K562 (cell line): ENCODE results near the gene RSPH1. TPM values are rescaled to one million over a fixed set of nuclear protein-coding genes. Genes with fewer than 3 reads are reported as not detected.

Source experiments
- ASH1L ChIP-seq: fragments of 450-650 bp; IDR thresholded peaks from 2 replicates; pipeline ENCODE4 v1.6.1; 2018; ENCODE audit warnings: borderline replicate concordance, mild to moderate bottlenecking, low read depth; ENCODE audit not compliant: partially characterized antibody
- E2F3 ChIP-seq: fragments of 250-450 bp; sonication (Bioruptor Pico); IDR thresholded peaks from 2 replicates; pipeline ENCODE4 v1.4.0; 2020; ENCODE audit warnings: mild to moderate bottlenecking
- ETV1 ChIP-seq: fragments of 450-650 bp; conservative IDR thresholded peaks from 2 replicates; pipeline ENCODE4 v1.6.1; 2016; ENCODE audit warnings: missing genetic modification characterization, control low read depth, low read depth, missing compliant biosample characterization
- FOXO4 ChIP-seq: fragments of 450-650 bp; formaldehyde crosslinking; IDR thresholded peaks from 2 replicates; pipeline ENCODE4 v1.4.0; 2020; ENCODE audit warnings: mild to moderate bottlenecking, moderate library complexity
- GATA2 ChIP-seq: sonication (generic); formaldehyde crosslinking; IDR thresholded peaks from 2 replicates; pipeline ENCODE4 v1.4.0; 2020; ENCODE audit warnings: mild to moderate bottlenecking, missing genetic modification reagents
- HMGN3 ChIP-seq: IDR thresholded peaks from 2 replicates; pipeline ENCODE4 v1.6.1; 2011; ENCODE audit warnings: borderline replicate concordance, low read depth, mild to moderate bottlenecking, mixed read lengths, low read length; ENCODE audit not compliant: insufficient read length; ENCODE audit errors: extremely low read depth
- HNRNPL ChIP-seq: fragments of 200-400 bp; formaldehyde crosslinking; IDR thresholded peaks from 2 replicates; pipeline ENCODE4 v1.6.1; 2017; ENCODE audit warnings: low read depth, mild to moderate bottlenecking, low read length
- KLF10 ChIP-seq: fragments of 250-450 bp; sonication (Bioruptor Pico); IDR thresholded peaks from 2 replicates; pipeline ENCODE4 v1.6.1; 2021; ENCODE audit warnings: matching md5 sums
- KLF13 ChIP-seq: fragments of 450-650 bp; IDR thresholded peaks from 2 replicates; pipeline ENCODE4 v1.6.1; 2016; ENCODE audit warnings: missing genetic modification characterization, low read depth, mild to moderate bottlenecking, missing compliant biosample characterization, moderate library complexity, borderline replicate concordance
- MYNN ChIP-seq, 2 experiments: sonication (generic); formaldehyde crosslinking in 1 of 2; IDR thresholded peaks; 2 replicates each; pipeline versions ENCODE4 v1.5.0 to v1.6.1; 2016 to 2020; ENCODE audit warnings: antibody characterized with exemption in 1 of 2, missing genetic modification reagents in 1 of 2
- NONO ChIP-seq, 2 experiments: fragments of 200-400 bp in 1 of 2; fragments of 450-650 bp in 1 of 2; formaldehyde crosslinking in 1 of 2; IDR thresholded peaks; 2 replicates each; pipeline ENCODE4 v1.6.1; 2017; ENCODE audit warnings: low read depth in 2 of 2, mild to moderate bottlenecking in 2 of 2, moderate library complexity in 2 of 2, low read length in 1 of 2
- NR4A1 ChIP-seq, 2 experiments: fragments of 250-450 bp in 1 of 2; fragments of 450-650 bp in 1 of 2; sonication (Bioruptor Pico) in 1 of 2; IDR thresholded peaks; 2 replicates each; pipeline versions ENCODE4 v1.4.0 to v1.6.1; 2016 to 2020; ENCODE audit warnings: mild to moderate bottlenecking in 2 of 2, missing compliant biosample characterization in 1 of 2, missing genetic modification characterization in 1 of 2, moderate library complexity in 1 of 2
- PYGO2 ChIP-seq: fragments of 450-650 bp; IDR thresholded peaks from 2 replicates; pipeline ENCODE4 v1.6.1; 2016; ENCODE audit warnings: mild to moderate bottlenecking, missing genetic modification characterization, moderate library complexity, missing compliant biosample characterization
- RBM15 ChIP-seq: fragments of 200-400 bp; formaldehyde crosslinking; IDR thresholded peaks from 2 replicates; pipeline ENCODE4 v1.6.1; 2018; ENCODE audit warnings: mild to moderate bottlenecking, low read length, moderate library complexity; ENCODE audit not compliant: insufficient read depth
- RBM17 ChIP-seq: fragments of 200-400 bp; formaldehyde crosslinking; IDR thresholded peaks from 2 replicates; pipeline ENCODE4 v1.6.1; 2017; ENCODE audit warnings: low read depth, mild to moderate bottlenecking, low read length, borderline replicate concordance
- SAFB ChIP-seq: fragments of 200-400 bp; formaldehyde crosslinking; IDR thresholded peaks from 2 replicates; pipeline ENCODE4 v1.6.1; 2017; ENCODE audit warnings: low read depth, low read length, borderline replicate concordance
- SRSF9 ChIP-seq: fragments of 200-400 bp; formaldehyde crosslinking; IDR thresholded peaks from 2 replicates; pipeline ENCODE4 v1.6.1; 2017; ENCODE audit warnings: low read depth, low read length, borderline replicate concordance
- STAT5A ChIP-seq: IDR thresholded peaks from 2 replicates; pipeline ENCODE4 v1.6.1; 2012; ENCODE audit warnings: low read length, inconsistent platforms, borderline replicate concordance
- TCF3 ChIP-seq: sonication (generic); formaldehyde crosslinking; IDR thresholded peaks from 2 replicates; pipeline ENCODE4 v1.4.0; 2020; ENCODE audit warnings: mild to moderate bottlenecking, missing genetic modification reagents
- TRIM24 ChIP-seq, 2 experiments: fragments of 450-650 bp; IDR thresholded peaks; 2 replicates each; pipeline ENCODE4 v1.6.1; 2016
- WHSC1 ChIP-seq: IDR thresholded peaks from one replicate; pipeline ENCODE4 v1.6.1; 2012; ENCODE audit warnings: low read length, control low read depth, inconsistent platforms
- XRCC4 ChIP-seq: IDR thresholded peaks from one replicate; pipeline ENCODE4 v1.6.1; 2011; ENCODE audit not compliant: insufficient read depth, insufficient read length; ENCODE audit errors: extremely low read depth
- ZNF121 ChIP-seq: sonication (generic); formaldehyde crosslinking; conservative IDR thresholded peaks from 2 replicates; pipeline ENCODE4 v1.8.0; 2022; ENCODE audit warnings: missing genetic modification reagents
- ZNF584 ChIP-seq: fragments of 200-800 bp; sonication (Bioruptor generic); IDR thresholded peaks from 2 replicates; pipeline ENCODE4 v1.6.1; 2016; ENCODE audit warnings: low read depth, mild to moderate bottlenecking, missing genetic modification characterization, missing compliant biosample characterization
- ZSCAN29 ChIP-seq: fragments of 450-650 bp; IDR thresholded peaks from 2 replicates; pipeline ENCODE4 v1.6.1; 2017
- polyA plus RNA-seq, 8 experiments: library from polyadenylated mRNA; depleted of rRNA in 4 of 8; stranded (reverse) in 5 of 8; unstranded in 3 of 8; fragments of >200 nt; fragmentation: Nextera tagmentation in 2 of 8; fragmentation: Illumina TruSeq in 1 of 8; extraction: Ambion mirVana in 2 of 8; extraction: Trizol in 1 of 8; gene quantifications; 2 replicates each; pipeline versions ENCODE4 v1.2.1 to v1.2.3, GENCODE V29; 2011 to 2014; ENCODE audit warnings: inconsistent platforms in 1 of 8, missing spikeins in 1 of 8
- total RNA-seq, 7 experiments: library from RNA; depleted of rRNA in 6 of 7; stranded (reverse); fragments of >200 nt in 6 of 7; fragmentation: Illumina TruSeq in 2 of 7; extraction: Trizol in 2 of 7; gene quantifications; 2 replicates each; pipeline versions ENCODE4 v1.2.1 to v1.2.3, GENCODE V29; 2011 to 2021; ENCODE audit warnings: low replicate concordance in 1 of 7
- TF ChIP-seq, protein P1 (sequence below): sonication (generic); formaldehyde crosslinking; IDR thresholded peaks from 2 replicates; pipeline ENCODE4 v1.8.0; 2023; ENCODE audit warnings: mild to moderate bottlenecking, missing genetic modification reagents
- TF ChIP-seq, protein P2 (sequence below): conservative IDR thresholded peaks from 2 replicates; pipeline ENCODE4 v1.6.1; 2011; ENCODE audit warnings: low read depth, mild to moderate bottlenecking, low read length; ENCODE audit not compliant: control insufficient read depth

Gene RSPH1
- total and polyA plus RNA-seq, 9 of the 15 experiments (the other 6 are each of a cell fraction or from before 2014, with no cell fraction given) = 0.17 TPM; not detected in 8

DNA sequence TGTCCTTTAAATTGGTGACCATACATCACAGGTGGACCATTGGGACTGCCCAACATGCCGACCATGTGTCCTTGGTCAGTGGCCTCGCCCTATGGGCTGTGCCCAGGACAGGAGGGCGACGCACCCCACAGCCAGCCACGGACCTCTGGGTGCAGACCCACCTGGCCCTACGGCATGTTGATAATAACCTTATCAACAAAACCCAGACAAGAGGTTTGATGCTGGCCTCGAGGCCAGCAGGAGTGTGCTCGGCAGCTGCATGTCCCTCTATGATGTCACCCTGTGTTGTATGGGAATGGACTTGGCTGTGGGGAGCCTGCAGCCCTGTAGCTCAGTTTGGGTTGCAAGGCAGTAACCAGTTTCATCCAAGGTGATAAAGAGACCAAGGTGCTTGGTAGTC is 49.7 kb upstream of the RSPH1 start (continued):
- TF ChIP-seq, protein P1, sequence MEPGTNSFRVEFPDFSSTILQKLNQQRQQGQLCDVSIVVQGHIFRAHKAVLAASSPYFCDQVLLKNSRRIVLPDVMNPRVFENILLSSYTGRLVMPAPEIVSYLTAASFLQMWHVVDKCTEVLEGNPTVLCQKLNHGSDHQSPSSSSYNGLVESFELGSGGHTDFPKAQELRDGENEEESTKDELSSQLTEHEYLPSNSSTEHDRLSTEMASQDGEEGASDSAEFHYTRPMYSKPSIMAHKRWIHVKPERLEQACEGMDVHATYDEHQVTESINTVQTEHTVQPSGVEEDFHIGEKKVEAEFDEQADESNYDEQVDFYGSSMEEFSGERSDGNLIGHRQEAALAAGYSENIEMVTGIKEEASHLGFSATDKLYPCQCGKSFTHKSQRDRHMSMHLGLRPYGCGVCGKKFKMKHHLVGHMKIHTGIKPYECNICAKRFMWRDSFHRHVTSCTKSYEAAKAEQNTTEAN (CRISPR knock-in tag) = no peak
- TF ChIP-seq STAT5A (peak; percentile 53), TCF3 (peak; percentile 89), RBM17 (no peak), ETV1 (no peak), GATA2 (CRISPR knock-in tag) (peak; percentile 37; the same call in 1 of the 2 replicates), HMGN3 (peak; percentile 49), KLF13 (tag) (no peak), SRSF9 (no peak), ZSCAN29 (no peak), ZNF584 (CRISPR knock-in tag) (no peak), HNRNPL (no peak), NONO (IDR thresholded peaks at IDR 0.05; ENCODE audit: low read depth in 2 of 2, low read length in 1 of 2) (no peak), XRCC4 (no peak), TRIM24 (IDR thresholded peaks at IDR 0.05) (peak; percentile 33 to 75; a peak in 3 of 4 replicates), SAFB (no peak), WHSC1 (no peak), ASH1L (no peak), ZNF121 (CRISPR knock-in tag) (no peak), RBM15 (no peak), MYNN (IDR thresholded peaks at IDR 0.05) (peak; percentile 41; the same call in 1 of the 2 replicates), MYNN (CRISPR knock-in tag; IDR thresholded peaks at IDR 0.05) (no peak), PYGO2 (tag) (no peak), FOXO4 (CRISPR knock-in tag) (no peak), NR4A1 (CRISPR knock-in tag; IDR thresholded peaks at IDR 0.05) (no peak), NR4A1 (tag; IDR thresholded peaks at IDR 0.05) (peak; percentile 92), KLF10 (no peak), E2F3 (CRISPR knock-in tag) (0 out of 2 replicates have a peak, but pooled peaks have one; percentile 22)
- TF ChIP-seq, protein P2, sequence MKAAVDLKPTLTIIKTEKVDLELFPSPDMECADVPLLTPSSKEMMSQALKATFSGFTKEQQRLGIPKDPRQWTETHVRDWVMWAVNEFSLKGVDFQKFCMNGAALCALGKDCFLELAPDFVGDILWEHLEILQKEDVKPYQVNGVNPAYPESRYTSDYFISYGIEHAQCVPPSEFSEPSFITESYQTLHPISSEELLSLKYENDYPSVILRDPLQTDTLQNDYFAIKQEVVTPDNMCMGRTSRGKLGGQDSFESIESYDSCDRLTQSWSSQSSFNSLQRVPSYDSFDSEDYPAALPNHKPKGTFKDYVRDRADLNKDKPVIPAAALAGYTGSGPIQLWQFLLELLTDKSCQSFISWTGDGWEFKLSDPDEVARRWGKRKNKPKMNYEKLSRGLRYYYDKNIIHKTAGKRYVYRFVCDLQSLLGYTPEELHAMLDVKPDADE = no peak
